GM06990 (cell line): Measurements from ENCODE around the gene UXS1.

ENCODE experiments used
- DNase-seq: peaks from one replicate; pipeline ENCODE4 v3.0.0-alpha.2; 2011; ENCODE audit not compliant: insufficient read length; ENCODE audit errors: extremely low read depth
- H3K27me3 ChIP-seq: replicated peaks from 2 replicates; pipeline ENCODE4 v1.6.0; 2011; ENCODE audit warnings: low read length; ENCODE audit not compliant: control insufficient read depth, insufficient read depth
- H3K36me3 ChIP-seq: 2 replicates; pipeline ENCODE4 v1.5.1; 2011; ENCODE audit warnings: low read length; ENCODE audit not compliant: control insufficient read depth, insufficient read depth
- H3K4me3 ChIP-seq: replicated peaks from 2 replicates; pipeline ENCODE4 v1.5.1; 2011; ENCODE audit warnings: low read depth, mild to moderate bottlenecking, control low read depth, low read length
- CTCF ChIP-seq: IDR thresholded peaks from 2 replicates; pipeline ENCODE4 v1.5.1; 2011; ENCODE audit warnings: low read length, control low read depth, mild to moderate bottlenecking, inconsistent platforms; ENCODE audit not compliant: insufficient read depth, poor library complexity, severe bottlenecking

Gene UXS1

GRCh38 chr2:106096299-106097037 lies 97.6 kb downstream of the UXS1 start:
- no peaks in the 10 kb centered on the region for H3K27me3 ChIP-seq
- H3K36me3 ChIP-seq: peaks cover 12% of the 10 kb centered on the region
- no peak for DNase-seq
- no peak for TF ChIP-seq CTCF
- H3K4me3 ChIP-seq: no peak overlapping the region

GRCh38 chr2:106095478-106096298 lies 98.4 kb downstream of the UXS1 start:
- no peak for DNase-seq
- TF ChIP-seq CTCF: no peak
- Histone ChIP-seq H3K27me3 (no peaks in the 10 kb centered on the region), H3K4me3 (no peak overlapping the region), H3K36me3 (peaks cover 12% of the 10 kb centered on the region)

- peaks cover 8% of the 10 kb centered on the region for H3K36me3 ChIP-seq
- no peak for DNase-seq
- no peak for TF ChIP-seq CTCF
- H3K27me3 ChIP-seq: no peaks in the 10 kb centered on the region
- no peak overlapping the region for H3K4me3 ChIP-seq
Measured at GRCh38 chr2:106094131-106094841, 99.8 kb downstream of the UXS1 start.

- no peaks in the 10 kb centered on the region for H3K27me3 ChIP-seq
- no peak for TF ChIP-seq CTCF
- DNase-seq: no peak
- H3K4me3 ChIP-seq: no peak overlapping the region
- peaks cover 6% of the 10 kb centered on the region for H3K36me3 ChIP-seq
Measured at GRCh38 chr2:106090916-106091618, 103.0 kb downstream of the UXS1 start.

GRCh38 chr2:106089611-106090010 lies 104.5 kb downstream of the UXS1 start:
- H3K27me3 ChIP-seq: no peaks in the 10 kb centered on the region
- no peak overlapping the region for H3K4me3 ChIP-seq
- H3K36me3 ChIP-seq: peaks cover 2% of the 10 kb centered on the region
- no peak for DNase-seq
- no peak for TF ChIP-seq CTCF
